Measurements from ENCODE around the gene MEF2C. TPM values are rescaled to one million over a fixed set of nuclear protein-coding genes. Genes with fewer than 3 reads are reported as not detected.
A peak's percentile ranks its signal among the peaks of the same experiment; 100 is the strongest.

The MEF2C gene
- total RNA-seq, 1 donor from 2014 or later, result 54.2 TPM

- no peak for DNase-seq
- no peaks in the 10 kb centered on the region for H3K9me3 ChIP-seq (replicated peaks)
- H3K27me3 ChIP-seq (ENCODE audit: low read depth), result peaks cover 99% of the 10 kb centered on the region
- TF ChIP-seq CTCF (IDR thresholded peaks at IDR 0.05; ENCODE audit: borderline replicate concordance), result no peak
- H3K4me1 ChIP-seq, result peaks cover 40% of the 10 kb centered on the region
- no peaks in the 10 kb centered on the region for H3K36me3 ChIP-seq
- intact Hi-C loops (cut with micrococcal nuclease), result no loop called here
- no peak overlapping the region for H3K4me3 ChIP-seq
- no peak overlapping the region for H3K27ac ChIP-seq (replicated peaks)
Measured at GRCh38 chr5:88678770-88679381, 204.1 kb downstream of the MEF2C start.

DNA sequence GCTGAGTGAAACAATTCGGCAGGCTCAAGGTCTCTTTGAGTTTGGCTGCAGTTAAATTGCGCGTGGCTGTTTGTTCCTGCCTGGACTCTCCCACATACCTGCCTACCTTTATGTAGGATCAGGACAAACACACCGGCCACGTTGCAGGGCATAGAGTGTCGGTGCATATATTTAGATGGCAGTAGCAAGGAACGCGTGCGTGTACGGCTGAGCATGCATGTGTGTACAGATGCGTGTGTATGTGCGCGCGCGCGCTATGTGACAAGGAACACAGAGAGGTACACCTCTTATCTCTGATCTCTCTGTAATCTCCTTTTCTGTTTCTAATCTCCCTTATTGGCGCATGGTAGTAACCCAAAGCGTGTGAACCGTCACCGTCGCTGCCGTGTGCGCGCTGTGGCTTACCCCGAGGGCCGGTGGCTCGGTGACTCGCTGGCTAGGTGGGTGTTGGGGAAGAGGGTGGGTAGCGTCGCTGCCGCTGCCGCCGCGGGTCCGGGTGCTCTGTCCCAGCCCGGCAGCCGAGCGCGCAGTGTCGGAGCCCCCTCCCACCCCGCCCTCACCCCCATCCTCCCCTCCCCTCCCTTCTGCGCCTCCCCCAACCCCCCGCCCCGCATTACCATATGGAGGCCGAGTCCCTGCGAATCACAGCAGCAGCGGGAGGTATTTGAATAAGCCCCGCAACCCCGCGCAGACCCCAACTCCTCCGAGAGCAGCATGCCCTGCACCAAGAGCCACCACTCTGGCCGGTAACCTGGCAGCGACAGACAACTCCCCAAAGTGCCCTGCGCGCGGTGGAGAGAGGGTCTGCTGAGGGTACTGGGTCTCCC lies 204.8 kb downstream of the MEF2C start:
- DNase-seq, result no peak
- TF ChIP-seq CTCF (IDR thresholded peaks at IDR 0.05; ENCODE audit: borderline replicate concordance), result no peak
- intact Hi-C loops (cut with micrococcal nuclease), result no loop called here
- Histone ChIP-seq H3K4me3 (peak overlapping the region; percentile 1), H3K27me3 (ENCODE audit: low read depth) (peaks cover 99% of the 10 kb centered on the region), H3K36me3 (no peaks in the 10 kb centered on the region), H3K4me1 (peaks cover 34% of the 10 kb centered on the region), H3K9me3 (replicated peaks) (no peaks in the 10 kb centered on the region), H3K27ac (replicated peaks) (no peak overlapping the region)

GRCh38 chr5:88677376-88677895 lies 205.5 kb downstream of the MEF2C start:
- TF ChIP-seq CTCF (IDR thresholded peaks at IDR 0.05; ENCODE audit: borderline replicate concordance), result no peak
- no peak overlapping the region for H3K27ac ChIP-seq (replicated peaks)
- H3K36me3 ChIP-seq, result no peaks in the 10 kb centered on the region
- intact Hi-C loops (cut with micrococcal nuclease), result no loop called here
- H3K4me1 ChIP-seq, result peaks cover 34% of the 10 kb centered on the region
- DNase-seq, result no peak
- H3K4me3 ChIP-seq, result peak overlapping the region; percentile 1
- no peaks in the 10 kb centered on the region for H3K9me3 ChIP-seq (replicated peaks)
- peaks cover 99% of the 10 kb centered on the region for H3K27me3 ChIP-seq (ENCODE audit: low read depth)

DNA sequence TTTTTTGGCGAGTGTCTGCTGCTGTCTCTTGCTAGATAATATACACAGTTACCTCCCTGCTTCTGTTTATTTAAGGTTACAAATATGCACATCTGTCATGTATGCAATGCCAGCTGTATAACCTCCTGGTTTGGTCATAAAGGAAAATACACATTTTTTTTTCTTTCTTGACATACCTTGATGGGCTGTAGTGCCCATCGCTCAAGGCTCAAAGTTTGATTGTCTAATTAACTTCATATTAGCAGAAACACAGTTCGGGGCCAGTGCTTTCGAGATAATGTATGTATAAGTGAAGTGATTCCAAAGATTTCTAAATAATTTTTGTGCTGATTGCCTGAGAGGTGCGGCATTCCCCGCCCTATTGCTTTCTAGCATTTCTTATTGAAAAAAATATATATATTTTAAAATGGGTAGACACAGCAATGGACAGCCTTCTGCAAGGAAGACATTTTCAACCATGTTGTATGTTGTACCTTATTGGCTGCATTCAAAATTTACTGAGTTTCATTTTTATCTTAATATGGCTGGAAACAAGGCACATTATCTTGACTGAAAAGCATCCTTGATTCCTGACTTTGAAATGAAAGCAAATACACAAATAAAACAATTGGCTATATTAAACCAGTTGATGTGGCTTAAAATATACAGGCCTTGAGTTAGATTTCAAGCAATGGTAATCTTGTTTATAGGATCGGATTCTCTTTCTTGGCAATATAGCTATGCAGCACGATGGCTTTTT lies 206.2 kb downstream of the MEF2C start:
- H3K36me3 ChIP-seq, result no peaks in the 10 kb centered on the region
- intact Hi-C loops (cut with micrococcal nuclease), result no loop called here
- TF ChIP-seq CTCF (IDR thresholded peaks at IDR 0.05; ENCODE audit: borderline replicate concordance), result no peak
- H3K27ac ChIP-seq (replicated peaks), result no peak overlapping the region
- H3K4me3 ChIP-seq, result no peak overlapping the region
- H3K9me3 ChIP-seq (replicated peaks), result no peaks in the 10 kb centered on the region
- no peak for DNase-seq
- H3K4me1 ChIP-seq, result peaks cover 34% of the 10 kb centered on the region
- peaks cover 99% of the 10 kb centered on the region for H3K27me3 ChIP-seq (ENCODE audit: low read depth)
